Islet precursor cell (in vitro differentiated cells): ENCODE measurements around the gene REST.
"Not testable (repeated sequence)": the region's sequence is repeated elsewhere in the genome, so short reads cannot be mapped to it uniquely, and the experiment has no call there.

Experiments used
- DNase-seq: peaks from one replicate; pipeline ENCODE4 v3.0.0-alpha.2; 2018

Gene REST

GRCh38 chr4:56909086-56909894 is 1.6 kb downstream of the REST start:
- DNase-seq = peak; percentile 80

GRCh38 chr4:56910172-56910967 is 2.7 kb downstream of the REST start:
- DNase-seq = no peak

GRCh38 chr4:56914336-56914735 is 6.6 kb downstream of the REST start:
- DNase-seq = no peak

GRCh38 chr4:56914977-56915376 is 7.3 kb downstream of the REST start:
- not testable (repeated sequence) for DNase-seq

GRCh38 chr4:56927196-56927595 is 19.5 kb downstream of the REST start:
- no peak for DNase-seq

GRCh38 chr4:56930638-56931037 is 22.9 kb downstream of the REST start:
- no peak for DNase-seq

- no peak for DNase-seq
Measured at GRCh38 chr4:56931924-56932323, 24.2 kb downstream of the REST start.

- DNase-seq = no peak
Measured at GRCh38 chr4:56937262-56937661, 29.6 kb downstream of the REST start.

- not testable (repeated sequence) for DNase-seq
Measured at GRCh38 chr4:56939826-56940225, 32.1 kb downstream of the REST start.

- no peak for DNase-seq
Measured at GRCh38 chr4:56940403-56940802, 32.7 kb downstream of the REST start.

GRCh38 chr4:56940971-56941370 is 33.3 kb downstream of the REST start:
- no peak for DNase-seq

- DNase-seq = no peak
Measured at GRCh38 chr4:56941403-56941802, 33.7 kb downstream of the REST start.

- DNase-seq = no peak
Measured at GRCh38 chr4:56953680-56954520, 46.2 kb downstream of the REST start.

GRCh38 chr4:56958111-56958517 is 50.4 kb downstream of the REST start:
- no peak for DNase-seq

- no peak for DNase-seq
Measured at GRCh38 chr4:56959100-56959499, 51.4 kb downstream of the REST start.

- DNase-seq = no peak
Measured at GRCh38 chr4:56961107-56961500, 53.4 kb downstream of the REST start.

- no peak for DNase-seq
Measured at GRCh38 chr4:56971383-56971782, 63.7 kb downstream of the REST start.

- DNase-seq = no peak
Measured at GRCh38 chr4:56972389-56972788, 64.7 kb downstream of the REST start.

GRCh38 chr4:56972809-56973208 is 65.1 kb downstream of the REST start:
- DNase-seq = no peak

GRCh38 chr4:56973336-56973735 is 65.6 kb downstream of the REST start:
- no peak for DNase-seq

- no peak for DNase-seq
Measured at GRCh38 chr4:56976283-56976836, 68.7 kb downstream of the REST start.

- DNase-seq = peak; percentile 81
Measured at GRCh38 chr4:56976837-56977320, 69.2 kb downstream of the REST start.
